Psoas muscle (tissue), 8 donors: ENCODE results near the gene COL6A1. TPM values are rescaled to one million over a fixed set of nuclear protein-coding genes. Genes with fewer than 3 reads are reported as not detected.

ENCODE experiments used
- ATAC-seq, 4 donors: fragments of 200-7000 bp; cut with Tn5 transposase; one replicate each; pipeline ENCODE4 v1.9.1; 2020; ENCODE audit warnings: moderate library complexity in 3 of 4, mild to moderate bottlenecking in 2 of 4
- DNase-seq, 2 donors: peaks; one replicate each; pipeline ENCODE4 v3.0.0-alpha.2; 2020
- H3K27ac ChIP-seq: fragments of 200-600 bp; one replicate; pipeline ENCODE4 v1.8.0; 2022
- H3K27me3 ChIP-seq, 3 donors: fragments of 200-600 bp in 1 of 3; one replicate each; pipeline versions ENCODE4 v1.6.1 to v1.8.0; 2013 to 2022; ENCODE audit warnings: low read length in 2 of 3, mild to moderate bottlenecking in 2 of 3, moderate library complexity in 1 of 3; ENCODE audit not compliant: insufficient read depth in 3 of 3
- H3K36me3 ChIP-seq, 2 donors: fragments of 200-600 bp in 1 of 2; one replicate each; pipeline versions ENCODE4 v1.6.1 to v1.8.0; 2013 to 2022; ENCODE audit warnings: low read depth in 1 of 2, mild to moderate bottlenecking in 1 of 2, moderate library complexity in 1 of 2; ENCODE audit not compliant: insufficient read depth in 1 of 2
- H3K4me1 ChIP-seq: fragments of 200-600 bp; one replicate; pipeline ENCODE4 v1.8.0; 2022
- H3K4me3 ChIP-seq: fragments of 200-600 bp; one replicate; pipeline ENCODE4 v1.8.0; 2022; ENCODE audit warnings: mild to moderate bottlenecking
- H3K9me3 ChIP-seq: fragments of 200-600 bp; one replicate; pipeline ENCODE4 v1.8.0; 2022
- WGBS, 3 donors: extraction: QIAGEN DNeasy Blood & Tissue Kit; methylation state at CpG; one replicate each; pipeline versions ENCODE4 v1.1.6 to v1.1.7; 2013; 5-methylcytosine and 5-hydroxymethylcytosine counted together
- intact Hi-C, 2 donors: fragments of 100-400 bp; cut with DNase I; formaldehyde crosslinking; loops; one replicate each; pipeline versions ENCODE4 v1.11.0 to v1.14.2; 2022
- polyA plus RNA-seq, 3 donors: library from polyadenylated mRNA; stranded (reverse); fragments of 200-250 nt; gene quantifications; one replicate each; pipeline ENCODE4 v1.2.3, GENCODE V29; 2013
- total RNA-seq, 4 donors: library from RNA; stranded (reverse); fragmentation: NEBNext Ultra II Directional in 2 of 4; extraction: Animal tissue kit (Norgen Biotek cat#: 25700) in 2 of 4; gene quantifications; one replicate each; pipeline versions ENCODE4 v1.2.1 to v1.2.4, GENCODE V29; 2021 to 2023
- TF ChIP-seq, protein P1 (sequence below): fragments of 200-600 bp; IDR thresholded peaks from one replicate; pipeline ENCODE4 v1.8.0; 2022; ENCODE audit warnings: antibody characterized with exemption
- donor health status: healthy with polysubstance abuse.
- donor health status: DM: no; HTN: no; CAD: no; lungs with moderate emphysema.
- donor health status: Bipolar disorder and iron deficiency.
- donor health status: healthy.
- donor health status: DM: yes; HTN: yes; CAD: no.
- donor health status: DM: no; HTN: no; CAD: no.
- donor health status: DM: no; HTN: no; CAD: no.
- donor health status: DM: yes; HTN: yes; CAD: no.

The COL6A1 gene
- total and polyA plus RNA-seq, 7 donors: 29.4 to 83.0 (median 36.1) TPM

- H3K27ac ChIP-seq: no peak overlapping the region
- no peak for ATAC-seq
These were observed 69.3 kb downstream of the COL6A1 start for GRCh38 chr21:46050668-46051378.

GRCh38 chr21:46051379-46051770 is 69.8 kb downstream of the COL6A1 start:
- Histone ChIP-seq H3K36me3 (no peaks in the 10 kb centered on the region), H3K9me3 (no peaks in the 10 kb centered on the region), H3K27me3 (peaks cover 0 to 29% (median 9%) of the 10 kb centered on the region in 3 donors), H3K27ac (no peak overlapping the region), H3K4me1 (no peaks in the 10 kb centered on the region), H3K4me3 (no peak overlapping the region)
- no peak for ATAC-seq
- intact Hi-C loops: no loop called here
- 50 to 65% (median 59%) methylated on average over 16 of the region's 16 CpGs for WGBS, 3 donors
- DNase-seq: no peak
- TF ChIP-seq, protein P1, sequence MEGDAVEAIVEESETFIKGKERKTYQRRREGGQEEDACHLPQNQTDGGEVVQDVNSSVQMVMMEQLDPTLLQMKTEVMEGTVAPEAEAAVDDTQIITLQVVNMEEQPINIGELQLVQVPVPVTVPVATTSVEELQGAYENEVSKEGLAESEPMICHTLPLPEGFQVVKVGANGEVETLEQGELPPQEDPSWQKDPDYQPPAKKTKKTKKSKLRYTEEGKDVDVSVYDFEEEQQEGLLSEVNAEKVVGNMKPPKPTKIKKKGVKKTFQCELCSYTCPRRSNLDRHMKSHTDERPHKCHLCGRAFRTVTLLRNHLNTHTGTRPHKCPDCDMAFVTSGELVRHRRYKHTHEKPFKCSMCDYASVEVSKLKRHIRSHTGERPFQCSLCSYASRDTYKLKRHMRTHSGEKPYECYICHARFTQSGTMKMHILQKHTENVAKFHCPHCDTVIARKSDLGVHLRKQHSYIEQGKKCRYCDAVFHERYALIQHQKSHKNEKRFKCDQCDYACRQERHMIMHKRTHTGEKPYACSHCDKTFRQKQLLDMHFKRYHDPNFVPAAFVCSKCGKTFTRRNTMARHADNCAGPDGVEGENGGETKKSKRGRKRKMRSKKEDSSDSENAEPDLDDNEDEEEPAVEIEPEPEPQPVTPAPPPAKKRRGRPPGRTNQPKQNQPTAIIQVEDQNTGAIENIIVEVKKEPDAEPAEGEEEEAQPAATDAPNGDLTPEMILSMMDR: no peak

More at GRCh38 chr21:46050668-46051378, 69.3 kb downstream of the COL6A1 start:
- TF ChIP-seq, protein P1: no peak
- no peak overlapping the region for H3K4me3 ChIP-seq
- H3K9me3 ChIP-seq: no peaks in the 10 kb centered on the region
- no peaks in the 10 kb centered on the region for H3K4me1 ChIP-seq
- WGBS, 3 donors: 63 to 65% (median 65%) methylated on average over 22 of the region's 22 CpGs
- H3K27me3 ChIP-seq: peaks cover 0 to 28% (median 9%) of the 10 kb centered on the region in 3 donors
- DNase-seq: no peak
- intact Hi-C loops: no loop called here
- no peaks in the 10 kb centered on the region for H3K36me3 ChIP-seq

GRCh38 chr21:46051821-46052675 is 70.5 kb downstream of the COL6A1 start:
- H3K36me3 ChIP-seq: no peaks in the 10 kb centered on the region
- intact Hi-C loops: no loop called here
- no peaks in the 10 kb centered on the region for H3K9me3 ChIP-seq
- TF ChIP-seq, protein P1: no peak
- H3K4me3 ChIP-seq: no peak overlapping the region
- H3K4me1 ChIP-seq: no peaks in the 10 kb centered on the region
- WGBS, 3 donors: 81 to 88% (median 87%) methylated on average over 33 of the region's 33 CpGs
- no peak overlapping the region for H3K27ac ChIP-seq
- H3K27me3 ChIP-seq: peaks cover 0 to 36% (median 11%) of the 10 kb centered on the region in 3 donors
- no peak for ATAC-seq
- DNase-seq: no peak

- ATAC-seq (no peak), DNase-seq (no peak)
- no peak overlapping the region for H3K27ac ChIP-seq
- no peaks in the 10 kb centered on the region for H3K36me3 ChIP-seq
- intact Hi-C loops: no loop called here
- no peak overlapping the region for H3K4me3 ChIP-seq
- H3K9me3 ChIP-seq: no peaks in the 10 kb centered on the region
- no peaks in the 10 kb centered on the region for H3K4me1 ChIP-seq
- 52 to 61% (median 60%) methylated on average over 26 to 31 of the region's 31 CpGs for WGBS, 3 donors
- peaks cover 0 to 39% (median 14%) of the 10 kb centered on the region in 3 donors for H3K27me3 ChIP-seq
- TF ChIP-seq, protein P1: no peak
These were observed 71.4 kb downstream of the COL6A1 start for GRCh38 chr21:46052703-46053651.
